HG02678 (cell line): ENCODE results near the gene KLK15.

ENCODE experiments used
- ATAC-seq: cut with Tn5 transposase; IDR thresholded peaks from one replicate; pipeline ENCODE4 v1.9.1; 2021; ENCODE audit warnings: mild to moderate bottlenecking, moderate library complexity; ENCODE audit not compliant: unreplicated experiment

The KLK15 gene, protein sequence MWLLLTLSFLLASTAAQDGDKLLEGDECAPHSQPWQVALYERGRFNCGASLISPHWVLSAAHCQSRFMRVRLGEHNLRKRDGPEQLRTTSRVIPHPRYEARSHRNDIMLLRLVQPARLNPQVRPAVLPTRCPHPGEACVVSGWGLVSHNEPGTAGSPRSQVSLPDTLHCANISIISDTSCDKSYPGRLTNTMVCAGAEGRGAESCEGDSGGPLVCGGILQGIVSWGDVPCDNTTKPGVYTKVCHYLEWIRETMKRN

DNA sequence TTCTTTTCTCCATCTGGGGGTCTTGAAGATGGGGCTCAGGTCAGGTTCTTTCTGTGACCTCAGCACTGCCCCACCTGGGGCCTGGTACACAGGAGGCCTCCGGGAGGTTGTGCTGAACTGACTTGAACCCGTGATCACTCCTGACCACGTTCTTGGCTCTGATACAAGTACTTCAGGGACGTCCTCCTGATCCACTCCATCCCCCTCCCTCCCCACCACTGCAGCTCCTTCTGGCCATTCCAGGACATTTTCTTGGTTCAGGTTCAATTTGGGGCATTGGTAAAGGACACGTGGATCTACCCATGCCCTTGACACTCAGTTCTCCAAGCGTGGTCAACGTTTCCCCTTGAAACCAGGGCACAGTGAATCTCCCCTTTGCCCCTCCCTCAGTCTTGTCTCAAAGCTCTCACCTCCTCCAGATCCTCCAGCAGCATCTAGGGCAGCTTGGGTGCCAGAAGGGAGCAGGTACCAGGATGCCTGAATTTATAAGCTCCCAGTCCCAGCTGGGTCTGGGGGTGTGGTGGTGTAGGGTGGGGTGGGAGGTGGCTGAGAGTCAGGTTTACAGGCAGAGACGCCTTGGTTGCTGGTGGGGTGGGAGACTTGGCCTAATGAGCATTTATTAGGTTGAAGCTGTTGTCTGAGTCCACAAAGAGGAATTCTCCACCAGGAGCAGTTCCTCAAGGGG lies at the start of gene KLK15:
Gene KLK15, minus strand, starts transcription at position 458 of the 685 bp plus-strand sequence. CDS start 2,082 bp downstream, outside the sequence.
- no peak for ATAC-seq

DNA sequence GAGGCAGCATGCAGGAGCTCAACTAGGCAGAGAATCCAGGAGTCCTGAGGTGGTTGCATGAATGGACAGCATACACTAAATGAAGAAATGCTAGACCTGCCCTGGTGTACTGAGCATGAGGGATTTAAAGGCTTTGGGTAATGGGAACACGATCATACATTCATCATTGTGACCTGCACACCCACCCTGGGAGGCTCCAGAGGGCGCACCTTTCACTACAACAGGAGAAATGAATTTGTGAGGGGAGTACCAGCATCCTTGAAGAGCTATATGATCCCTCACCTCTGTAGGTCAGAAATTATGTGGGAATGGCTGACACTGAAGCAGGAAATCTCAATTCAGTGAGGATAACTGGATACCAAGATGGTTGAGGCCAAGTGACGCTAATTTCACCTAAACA lies 48.8 kb upstream of the KLK15 start:
- no peak for ATAC-seq

DNA sequence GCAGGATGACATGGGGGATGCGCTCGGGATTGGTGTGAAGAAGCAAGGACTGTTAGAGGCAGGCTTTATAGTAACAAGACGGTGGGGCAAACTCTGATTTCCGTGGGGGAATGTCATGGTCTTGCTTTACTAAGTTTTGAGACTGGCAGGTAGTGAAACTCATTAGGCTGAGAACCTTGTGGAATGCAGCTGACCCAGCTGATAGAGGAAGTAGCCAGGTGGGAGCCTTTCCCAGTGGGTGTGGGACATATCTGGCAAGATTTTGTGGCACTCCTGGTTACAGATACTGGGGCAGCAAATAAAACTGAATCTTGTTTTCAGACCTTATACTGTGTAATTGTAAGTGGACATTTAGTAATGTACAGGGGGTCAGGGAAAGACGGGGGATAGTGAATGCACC lies 46.9 kb upstream of the KLK15 start:
- ATAC-seq = no peak

DNA sequence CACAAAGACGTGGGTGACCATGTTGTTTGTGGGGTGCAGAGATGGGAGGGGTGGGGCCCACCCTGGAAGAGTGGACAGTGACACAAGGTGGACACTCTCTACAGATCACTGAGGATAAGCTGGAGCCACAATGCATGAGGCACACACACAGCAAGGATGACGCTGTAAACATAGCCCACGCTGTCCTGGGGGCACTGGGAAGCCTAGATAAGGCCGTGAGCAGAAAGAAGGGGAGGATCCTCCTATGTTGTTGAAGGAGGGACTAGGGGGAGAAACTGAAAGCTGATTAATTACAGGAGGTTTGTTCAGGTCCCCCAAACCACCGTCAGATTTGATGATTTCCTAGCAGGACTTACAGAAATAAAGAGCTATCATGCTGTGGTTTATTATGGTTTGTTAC lies 45.5 kb upstream of the KLK15 start:
- ATAC-seq = no peak

DNA sequence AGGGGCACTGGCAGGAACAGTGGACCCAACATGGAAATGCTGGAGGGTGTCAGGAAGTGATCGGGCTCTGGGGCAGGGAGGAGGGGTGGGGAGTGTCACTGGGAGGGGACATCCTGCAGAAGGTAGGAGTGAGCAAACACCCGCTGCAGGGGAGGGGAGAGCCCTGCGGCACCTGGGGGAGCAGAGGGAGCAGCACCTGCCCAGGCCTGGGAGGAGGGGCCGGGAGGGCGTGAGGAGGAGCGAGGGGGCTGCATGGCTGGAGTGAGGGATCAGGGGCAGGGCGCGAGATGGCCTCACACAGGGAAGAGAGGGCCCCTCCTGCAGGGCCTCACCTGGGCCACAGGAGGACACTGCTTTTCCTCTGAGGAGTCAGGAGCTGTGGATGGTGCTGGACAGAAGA lies 44.0 kb upstream of the KLK15 start:
- no peak for ATAC-seq

DNA sequence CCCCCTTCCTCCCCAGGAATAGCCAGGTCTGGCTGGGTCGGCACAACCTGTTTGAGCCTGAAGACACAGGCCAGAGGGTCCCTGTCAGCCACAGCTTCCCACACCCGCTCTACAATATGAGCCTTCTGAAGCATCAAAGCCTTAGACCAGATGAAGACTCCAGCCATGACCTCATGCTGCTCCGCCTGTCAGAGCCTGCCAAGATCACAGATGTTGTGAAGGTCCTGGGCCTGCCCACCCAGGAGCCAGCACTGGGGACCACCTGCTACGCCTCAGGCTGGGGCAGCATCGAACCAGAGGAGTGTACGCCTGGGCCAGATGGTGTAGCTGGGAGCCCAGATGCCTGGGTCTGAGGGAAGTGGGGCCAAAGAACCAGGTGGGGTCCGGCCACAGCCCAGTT lies 43.1 kb upstream of the KLK15 start:
- no peak for ATAC-seq

DNA sequence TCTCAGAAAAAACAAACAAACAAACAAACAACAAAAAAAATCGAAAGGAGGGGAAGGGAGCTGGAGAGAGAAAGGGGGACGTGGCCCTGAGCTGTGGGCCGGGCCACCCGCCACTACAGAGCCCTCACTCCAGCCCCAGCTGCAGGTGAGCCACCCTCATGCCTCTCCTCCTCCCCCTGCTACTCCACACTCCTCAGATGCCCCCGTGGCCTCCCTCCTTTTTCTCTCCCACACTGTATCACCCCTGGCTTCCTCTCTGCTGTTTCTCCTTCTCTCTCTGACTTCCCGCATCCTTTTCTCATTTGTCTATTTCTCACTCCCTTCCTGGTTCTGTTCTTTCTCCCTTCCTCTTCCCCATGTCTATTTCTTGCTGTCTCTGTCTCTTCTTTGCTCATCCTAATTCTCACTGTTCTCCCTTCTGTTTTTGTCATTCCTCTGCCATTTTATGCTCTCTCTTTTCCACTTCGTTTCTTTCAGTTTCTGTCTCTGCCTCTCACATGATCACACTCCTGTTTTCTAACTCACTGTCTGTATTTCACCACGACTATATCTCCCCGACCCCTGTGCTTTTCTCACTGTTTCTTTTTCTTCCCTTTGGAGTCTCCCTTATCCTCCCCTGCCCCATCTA lies 42.5 kb upstream of the KLK15 start:
- ATAC-seq = no peak

DNA sequence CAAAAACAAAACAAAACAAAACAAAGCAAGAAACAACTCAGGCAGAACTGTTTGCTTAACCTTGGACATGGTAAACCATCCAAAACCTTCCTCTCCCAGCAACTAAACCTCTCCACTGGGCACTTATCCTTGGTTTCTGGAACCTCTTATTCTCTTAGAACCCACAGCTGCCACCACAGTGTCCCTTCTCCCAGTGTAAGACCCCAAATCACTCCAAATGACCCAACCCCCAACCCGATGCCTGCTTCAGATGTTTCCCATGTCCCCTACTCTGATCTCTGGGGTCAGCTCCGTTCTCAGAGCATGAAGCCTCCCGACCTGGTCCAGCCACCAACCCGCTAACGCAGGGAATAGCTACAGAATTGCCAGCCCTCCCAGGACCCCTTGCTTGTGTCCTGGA lies 40.8 kb upstream of the KLK15 start:
- ATAC-seq = no peak

DNA sequence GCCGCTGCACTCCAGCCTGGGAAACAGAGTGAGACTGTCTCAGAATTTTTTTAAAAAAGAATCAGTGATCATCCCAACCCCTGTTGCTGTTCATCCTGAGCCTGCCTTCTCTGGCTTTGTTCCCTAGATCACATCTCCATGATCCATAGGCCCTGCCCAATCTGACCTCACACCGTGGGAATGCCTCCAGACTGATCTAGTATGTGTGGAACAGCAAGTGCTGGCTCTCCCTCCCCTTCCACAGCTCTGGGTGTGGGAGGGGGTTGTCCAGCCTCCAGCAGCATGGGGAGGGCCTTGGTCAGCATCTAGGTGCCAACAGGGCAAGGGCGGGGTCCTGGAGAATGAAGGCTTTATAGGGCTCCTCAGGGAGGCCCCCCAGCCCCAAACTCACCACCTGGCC lies 39.7 kb upstream of the KLK15 start, which contains the start of gene KLK2:
Gene KLK2, plus strand, starts transcription at position 384 of the 400 bp plus-strand sequence. CDS start 35 bp downstream, outside the sequence.
- ATAC-seq = no peak

DNA sequence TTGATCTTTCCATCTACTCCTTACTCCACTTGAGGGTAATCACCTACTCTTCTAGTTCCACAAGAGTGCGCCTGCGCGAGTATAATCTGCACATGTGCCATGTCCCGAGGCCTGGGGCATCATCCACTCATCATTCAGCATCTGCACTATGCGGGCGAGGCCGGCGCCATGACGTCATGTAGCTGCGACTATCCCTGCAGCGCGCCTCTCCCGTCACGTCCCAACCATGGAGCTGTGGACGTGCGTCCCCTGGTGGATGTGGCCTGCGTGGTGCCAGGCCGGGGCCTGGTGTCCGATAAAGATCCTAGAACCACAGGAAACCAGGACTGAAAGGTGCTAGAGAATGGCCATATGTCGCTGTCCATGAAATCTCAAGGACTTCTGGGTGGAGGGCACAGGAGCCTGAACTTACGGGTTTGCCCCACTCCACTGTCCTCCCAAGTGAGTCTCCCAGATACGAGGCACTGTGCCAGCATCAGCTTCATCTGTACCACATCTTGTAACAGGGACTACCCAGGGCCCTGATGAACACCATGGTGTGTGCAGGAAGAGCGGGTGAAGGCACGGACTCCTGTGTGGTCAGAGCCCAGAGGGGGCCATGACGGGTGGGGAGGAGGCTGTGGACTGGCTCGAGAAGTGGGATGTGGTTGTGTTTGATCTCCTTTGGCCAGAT lies 37.2 kb upstream of the KLK15 start:
- no peak for ATAC-seq

DNA sequence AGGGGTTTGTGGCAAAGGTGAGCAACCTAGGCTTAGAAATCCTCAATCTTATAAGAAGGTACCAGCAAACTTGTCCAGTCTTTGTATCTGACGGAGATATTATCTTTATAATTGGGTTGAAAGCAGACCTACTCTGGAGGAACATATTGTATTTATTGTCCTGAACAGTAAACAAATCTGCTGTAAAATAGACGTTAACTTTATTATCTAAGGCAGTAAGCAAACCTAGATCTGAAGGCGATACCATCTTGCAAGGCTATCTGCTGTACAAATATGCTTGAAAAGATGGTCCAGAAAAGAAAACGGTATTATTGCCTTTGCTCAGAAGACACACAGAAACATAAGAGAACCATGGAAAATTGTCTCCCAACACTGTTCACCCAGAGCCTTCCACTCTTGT lies 36.1 kb upstream of the KLK15 start:
- ATAC-seq = no peak

DNA sequence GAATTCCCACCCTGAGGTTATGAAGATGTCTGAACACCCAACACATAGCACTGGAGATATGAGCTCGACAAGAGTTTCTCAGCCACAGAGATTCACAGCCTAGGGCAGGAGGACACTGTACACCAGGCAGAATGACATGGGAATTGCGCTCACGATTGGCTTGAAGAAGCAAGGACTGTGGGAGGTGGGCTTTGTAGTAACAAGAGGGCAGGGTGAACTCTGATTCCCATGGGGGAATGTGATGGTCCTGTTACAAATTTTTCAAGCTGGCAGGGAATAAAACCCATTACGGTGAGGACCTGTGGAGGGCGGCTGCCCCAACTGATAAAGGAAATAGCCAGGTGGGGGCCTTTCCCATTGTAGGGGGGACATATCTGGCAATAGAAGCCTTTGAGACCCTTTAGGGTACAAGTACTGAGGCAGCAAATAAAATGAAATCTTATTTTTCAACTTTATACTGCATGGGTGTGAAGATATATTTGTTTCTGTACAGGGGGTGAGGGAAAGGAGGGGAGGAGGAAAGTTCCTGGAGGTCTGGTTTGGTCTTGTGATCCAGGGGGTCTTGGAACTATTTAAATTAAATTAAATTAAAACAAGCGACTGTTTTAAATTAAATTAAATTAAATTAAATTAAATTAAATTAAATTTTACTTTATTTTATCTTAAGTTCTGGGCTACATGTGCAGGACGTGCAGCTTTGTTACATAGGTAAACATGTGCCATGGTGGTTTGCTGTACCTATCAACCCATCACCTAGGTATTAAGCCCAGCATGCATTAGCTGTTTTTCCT lies 28.3 kb upstream of the KLK15 start:
- ATAC-seq = no peak

DNA sequence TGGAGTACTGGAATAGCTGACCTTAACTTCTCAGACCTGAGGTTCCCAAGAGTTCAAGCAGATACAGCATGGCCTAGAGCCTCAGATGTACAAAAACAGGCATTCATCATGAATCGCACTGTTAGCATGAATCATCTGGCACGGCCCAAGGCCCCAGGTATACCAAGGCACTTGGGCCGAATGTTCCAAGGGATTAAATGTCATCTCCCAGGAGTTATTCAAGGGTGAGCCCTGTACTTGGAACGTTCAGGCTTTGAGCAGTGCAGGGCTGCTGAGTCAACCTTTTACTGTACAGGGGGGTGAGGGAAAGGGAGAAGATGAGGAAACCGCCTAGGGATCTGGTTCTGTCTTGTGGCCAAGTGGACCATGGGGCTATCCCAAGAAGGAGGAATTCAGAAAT lies 27.6 kb upstream of the KLK15 start:
- no peak for ATAC-seq

DNA sequence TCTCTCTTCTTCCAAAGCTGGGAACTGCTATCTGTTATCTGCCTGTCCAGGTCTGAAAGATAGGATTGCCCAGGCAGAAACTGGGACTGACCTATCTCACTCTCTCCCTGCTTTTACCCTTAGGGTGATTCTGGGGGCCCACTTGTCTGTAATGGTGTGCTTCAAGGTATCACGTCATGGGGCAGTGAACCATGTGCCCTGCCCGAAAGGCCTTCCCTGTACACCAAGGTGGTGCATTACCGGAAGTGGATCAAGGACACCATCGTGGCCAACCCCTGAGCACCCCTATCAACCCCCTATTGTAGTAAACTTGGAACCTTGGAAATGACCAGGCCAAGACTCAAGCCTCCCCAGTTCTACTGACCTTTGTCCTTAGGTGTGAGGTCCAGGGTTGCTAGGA lies 26.5 kb upstream of the KLK15 start:
- ATAC-seq = no peak

DNA sequence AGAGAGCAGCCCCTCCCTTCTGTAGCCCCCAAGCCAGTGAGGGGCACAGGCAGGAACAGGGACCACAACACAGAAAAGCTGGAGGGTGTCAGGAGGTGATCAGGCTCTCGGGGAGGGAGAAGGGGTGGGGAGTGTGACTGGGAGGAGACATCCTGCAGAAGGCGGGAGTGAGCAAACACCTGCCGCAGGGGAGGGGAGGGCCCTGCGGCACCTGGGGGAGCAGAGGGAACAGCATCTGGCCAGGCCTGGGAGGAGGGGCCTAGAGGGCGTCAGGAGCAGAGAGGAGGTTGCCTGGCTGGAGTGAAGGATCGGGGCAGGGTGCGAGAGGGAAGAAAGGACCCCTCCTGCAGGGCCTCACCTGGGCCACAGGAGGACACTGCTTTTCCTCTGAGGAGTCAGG lies 25.5 kb upstream of the KLK15 start:
- no peak for ATAC-seq

DNA sequence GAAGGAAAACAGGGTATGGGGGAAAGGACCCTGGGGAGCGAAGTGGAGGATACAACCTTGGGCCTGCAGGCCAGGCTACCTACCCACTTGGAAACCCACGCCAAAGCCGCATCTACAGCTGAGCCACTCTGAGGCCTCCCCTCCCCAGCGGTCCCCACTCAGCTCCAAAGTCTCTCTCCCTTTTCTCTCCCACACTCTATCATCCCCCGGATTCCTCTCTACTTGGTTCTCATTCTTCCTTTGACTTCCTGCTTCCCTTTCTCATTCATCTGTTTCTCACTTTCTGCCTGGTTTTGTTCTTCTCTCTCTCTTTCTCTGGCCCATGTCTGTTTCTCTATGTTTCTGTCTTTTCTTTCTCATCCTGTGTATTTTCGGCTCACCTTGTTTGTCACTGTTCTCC lies 24.0 kb upstream of the KLK15 start:
- ATAC-seq = no peak

DNA sequence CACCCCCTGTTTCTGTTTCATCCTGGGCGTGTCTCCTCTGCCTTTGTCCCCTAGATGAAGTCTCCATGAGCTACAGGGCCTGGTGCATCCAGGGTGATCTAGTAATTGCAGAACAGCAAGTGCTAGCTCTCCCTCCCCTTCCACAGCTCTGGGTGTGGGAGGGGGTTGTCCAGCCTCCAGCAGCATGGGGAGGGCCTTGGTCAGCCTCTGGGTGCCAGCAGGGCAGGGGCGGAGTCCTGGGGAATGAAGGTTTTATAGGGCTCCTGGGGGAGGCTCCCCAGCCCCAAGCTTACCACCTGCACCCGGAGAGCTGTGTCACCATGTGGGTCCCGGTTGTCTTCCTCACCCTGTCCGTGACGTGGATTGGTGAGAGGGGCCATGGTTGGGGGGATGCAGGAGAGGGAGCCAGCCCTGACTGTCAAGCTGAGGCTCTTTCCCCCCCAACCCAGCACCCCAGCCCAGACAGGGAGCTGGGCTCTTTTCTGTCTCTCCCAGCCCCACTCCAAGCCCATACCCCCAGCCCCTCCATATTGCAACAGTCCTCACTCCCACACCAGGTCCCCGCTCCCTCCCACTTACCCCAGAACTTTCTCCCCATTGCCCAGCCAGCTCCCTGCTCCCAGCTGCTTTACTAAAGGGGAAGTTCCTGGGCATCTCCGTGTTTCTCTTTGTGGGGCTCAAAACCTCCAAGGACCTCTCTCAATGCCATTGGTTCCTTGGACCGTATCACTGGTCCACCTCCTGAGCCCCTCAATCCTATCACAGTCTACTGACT lies 21.4 kb upstream of the KLK15 start, which contains the start of gene KLK3:
Gene KLK3, plus strand, starts transcription at position 280 of the 775 bp plus-strand sequence. Its CDS starts 41 bp downstream, at position 321.
- ATAC-seq = no peak

DNA sequence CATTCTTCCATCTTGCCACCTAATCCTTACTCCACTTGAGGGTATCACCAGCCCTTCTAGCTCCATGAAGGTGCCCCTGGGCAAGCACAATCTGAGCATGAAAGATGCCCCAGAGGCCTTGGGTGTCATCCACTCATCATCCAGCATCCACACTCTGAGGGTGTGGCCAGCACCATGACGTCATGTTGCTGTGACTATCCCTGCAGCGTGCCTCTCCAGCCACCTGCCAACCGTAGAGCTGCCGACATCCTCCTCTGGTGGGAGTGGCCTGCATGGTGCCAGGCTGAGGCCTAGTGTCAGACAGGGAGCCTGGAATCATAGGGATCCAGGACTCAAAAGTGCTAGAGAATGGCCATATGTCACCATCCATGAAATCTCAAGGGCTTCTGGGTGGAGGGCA lies 18.2 kb upstream of the KLK15 start:
- no peak for ATAC-seq

DNA sequence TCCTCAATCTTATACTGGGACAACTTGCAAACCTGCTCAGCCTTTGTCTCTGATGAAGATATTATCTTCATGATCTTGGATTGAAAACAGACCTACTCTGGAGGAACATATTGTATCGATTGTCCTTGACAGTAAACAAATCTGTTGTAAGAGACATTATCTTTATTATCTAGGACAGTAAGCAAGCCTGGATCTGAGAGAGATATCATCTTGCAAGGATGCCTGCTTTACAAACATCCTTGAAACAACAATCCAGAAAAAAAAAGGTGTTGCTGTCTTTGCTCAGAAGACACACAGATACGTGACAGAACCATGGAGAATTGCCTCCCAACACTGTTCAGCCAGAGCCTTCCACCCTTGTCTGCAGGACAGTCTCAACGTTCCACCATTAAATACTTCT lies 17.4 kb upstream of the KLK15 start:
- ATAC-seq = no peak
